ENCODE measurements around the gene SERPINA6.
"Not testable (repeated sequence)": the region's sequence is repeated elsewhere in the genome, so short reads cannot be mapped to it uniquely, and the experiment has no call there.

Gene SERPINA6

DNA sequence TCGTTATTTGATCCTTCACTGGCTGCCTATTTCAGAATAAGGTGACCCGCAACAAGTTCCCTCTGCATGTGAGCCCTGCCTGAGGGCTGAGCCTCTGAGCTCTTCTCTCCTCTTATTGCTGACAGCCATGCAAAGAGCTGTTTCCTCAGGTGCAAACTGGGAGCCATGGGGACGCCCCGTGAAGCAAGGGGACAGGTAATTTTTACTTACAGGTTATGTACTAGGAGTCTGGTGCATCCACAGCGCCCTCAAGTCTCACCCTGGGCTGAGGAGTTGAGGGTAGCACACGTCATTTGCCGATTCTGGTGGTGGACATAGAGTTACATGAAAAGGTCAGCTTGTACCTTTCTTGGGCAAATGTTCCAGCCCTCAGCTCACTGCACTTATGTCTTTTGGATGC lies 26.1 kb upstream of the SERPINA6 start:
- no peaks in the 10 kb centered on the region for H3K79me2 ChIP-seq (ENCODE audit: low read length)
- H3K36me3 ChIP-seq (replicated peaks; ENCODE audit: low read depth, low read length), result peaks cover 48% of the 10 kb centered on the region
- no peak for TF ChIP-seq EZH2phosphoT487 (IDR thresholded peaks at IDR 0.05; ENCODE audit: low read depth)
- TF ChIP-seq, protein P1, sequence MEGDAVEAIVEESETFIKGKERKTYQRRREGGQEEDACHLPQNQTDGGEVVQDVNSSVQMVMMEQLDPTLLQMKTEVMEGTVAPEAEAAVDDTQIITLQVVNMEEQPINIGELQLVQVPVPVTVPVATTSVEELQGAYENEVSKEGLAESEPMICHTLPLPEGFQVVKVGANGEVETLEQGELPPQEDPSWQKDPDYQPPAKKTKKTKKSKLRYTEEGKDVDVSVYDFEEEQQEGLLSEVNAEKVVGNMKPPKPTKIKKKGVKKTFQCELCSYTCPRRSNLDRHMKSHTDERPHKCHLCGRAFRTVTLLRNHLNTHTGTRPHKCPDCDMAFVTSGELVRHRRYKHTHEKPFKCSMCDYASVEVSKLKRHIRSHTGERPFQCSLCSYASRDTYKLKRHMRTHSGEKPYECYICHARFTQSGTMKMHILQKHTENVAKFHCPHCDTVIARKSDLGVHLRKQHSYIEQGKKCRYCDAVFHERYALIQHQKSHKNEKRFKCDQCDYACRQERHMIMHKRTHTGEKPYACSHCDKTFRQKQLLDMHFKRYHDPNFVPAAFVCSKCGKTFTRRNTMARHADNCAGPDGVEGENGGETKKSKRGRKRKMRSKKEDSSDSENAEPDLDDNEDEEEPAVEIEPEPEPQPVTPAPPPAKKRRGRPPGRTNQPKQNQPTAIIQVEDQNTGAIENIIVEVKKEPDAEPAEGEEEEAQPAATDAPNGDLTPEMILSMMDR (IDR thresholded peaks at IDR 0.05; ENCODE audit: low read depth, low read length), result no peak
- H3K9me3 ChIP-seq (ENCODE audit: insufficient read depth, low read length), result peaks cover 72% of the 10 kb centered on the region
- no peak overlapping the region for H3K27ac ChIP-seq (ENCODE audit: low read length)
- peaks cover 37% of the 10 kb centered on the region for H3K4me1 ChIP-seq (ENCODE audit: low read length)
- no peaks in the 10 kb centered on the region for H3K27me3 ChIP-seq (ENCODE audit: low read depth, low read length)
- no peak overlapping the region for H3K9ac ChIP-seq (ENCODE audit: low read length)
- no peak overlapping the region for H2AFZ ChIP-seq (ENCODE audit: low read depth, low read length)
- no peaks in the 10 kb centered on the region for H4K20me1 ChIP-seq (ENCODE audit: insufficient read depth, low read length)
- no peak overlapping the region for H3K4me3 ChIP-seq (ENCODE audit: low read length)
- no peak overlapping the region for H3K4me2 ChIP-seq (ENCODE audit: low read length)

DNA sequence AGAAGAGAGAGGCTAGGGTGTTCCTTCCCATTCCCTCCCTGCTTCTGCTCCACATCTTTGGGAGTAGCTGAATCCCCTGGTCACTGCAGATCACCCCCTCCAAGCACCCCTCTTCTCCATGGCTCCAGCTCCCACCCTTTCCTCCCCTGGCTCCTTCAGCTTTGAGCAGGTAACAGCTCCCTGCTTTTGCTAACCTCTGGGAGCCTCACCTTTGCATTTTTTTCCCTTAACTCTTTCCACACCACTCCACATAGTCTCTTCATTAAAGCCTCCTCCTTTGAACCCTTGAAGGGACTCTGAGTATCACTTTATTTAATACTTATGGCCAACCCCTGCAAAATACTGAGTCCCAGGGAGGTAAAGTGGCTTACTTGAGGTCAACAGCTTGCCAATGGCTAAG lies 25.7 kb upstream of the SERPINA6 start:
- TF ChIP-seq, protein P1 (IDR thresholded peaks at IDR 0.05; ENCODE audit: low read depth, low read length), result no peak
- TF ChIP-seq EZH2phosphoT487 (IDR thresholded peaks at IDR 0.05; ENCODE audit: low read depth), result no peak
- no peak overlapping the region for H3K4me2 ChIP-seq (ENCODE audit: low read length)
- no peak overlapping the region for H3K4me3 ChIP-seq (ENCODE audit: low read length)
- peaks cover 37% of the 10 kb centered on the region for H3K4me1 ChIP-seq (ENCODE audit: low read length)
- H3K9ac ChIP-seq (ENCODE audit: low read length), result no peak overlapping the region
- no peaks in the 10 kb centered on the region for H4K20me1 ChIP-seq (ENCODE audit: insufficient read depth, low read length)
- H3K79me2 ChIP-seq (ENCODE audit: low read length), result no peaks in the 10 kb centered on the region
- H3K36me3 ChIP-seq (replicated peaks; ENCODE audit: low read depth, low read length), result peaks cover 52% of the 10 kb centered on the region
- no peak overlapping the region for H3K27ac ChIP-seq (ENCODE audit: low read length)
- peaks cover 72% of the 10 kb centered on the region for H3K9me3 ChIP-seq (ENCODE audit: insufficient read depth, low read length)
- H3K27me3 ChIP-seq (ENCODE audit: low read depth, low read length), result no peaks in the 10 kb centered on the region
- H2AFZ ChIP-seq (ENCODE audit: low read depth, low read length), result no peak overlapping the region

DNA sequence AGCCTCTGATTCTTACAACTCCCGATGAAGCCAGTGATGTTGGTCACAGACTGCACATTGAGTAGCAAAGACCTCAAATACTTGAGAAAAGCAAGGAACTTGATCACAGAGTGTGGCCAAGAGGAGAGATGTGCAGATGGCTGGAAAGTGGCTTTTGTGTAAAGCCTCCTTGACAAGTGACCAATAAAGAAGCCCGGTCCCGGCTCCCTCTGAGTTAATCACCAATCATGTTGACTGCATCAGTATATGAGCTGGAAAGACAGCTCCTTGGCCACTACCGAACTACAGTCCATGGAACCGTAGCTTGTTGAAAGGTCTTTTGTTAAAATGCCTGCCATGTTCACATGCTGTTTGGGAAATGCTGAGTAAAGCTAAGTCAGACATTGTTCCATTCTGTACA lies 23.7 kb upstream of the SERPINA6 start:
- peak overlapping the region; percentile 38 for H3K4me2 ChIP-seq (ENCODE audit: low read length)
- H3K4me3 ChIP-seq (ENCODE audit: low read length), result peak overlapping the region; percentile 17
- H3K9ac ChIP-seq (ENCODE audit: low read length), result peak overlapping the region; percentile 59; the same call in 1 of the 2 replicates
- no peak for TF ChIP-seq EZH2phosphoT487 (IDR thresholded peaks at IDR 0.05; ENCODE audit: low read depth)
- TF ChIP-seq, protein P1 (IDR thresholded peaks at IDR 0.05; ENCODE audit: low read depth, low read length), result no peak
- H3K36me3 ChIP-seq (replicated peaks; ENCODE audit: low read depth, low read length), result peaks cover 55% of the 10 kb centered on the region
- H3K4me1 ChIP-seq (ENCODE audit: low read length), result peaks cover 38% of the 10 kb centered on the region
- no peaks in the 10 kb centered on the region for H4K20me1 ChIP-seq (ENCODE audit: insufficient read depth, low read length)
- H3K27me3 ChIP-seq (ENCODE audit: low read depth, low read length), result no peaks in the 10 kb centered on the region
- H3K79me2 ChIP-seq (ENCODE audit: low read length), result no peaks in the 10 kb centered on the region
- peak overlapping the region; percentile 99 for H3K27ac ChIP-seq (ENCODE audit: low read length)
- peaks cover 62% of the 10 kb centered on the region for H3K9me3 ChIP-seq (ENCODE audit: insufficient read depth, low read length)
- peak overlapping the region; percentile 3; the same call in 1 of the 2 replicates for H2AFZ ChIP-seq (ENCODE audit: low read depth, low read length)

DNA sequence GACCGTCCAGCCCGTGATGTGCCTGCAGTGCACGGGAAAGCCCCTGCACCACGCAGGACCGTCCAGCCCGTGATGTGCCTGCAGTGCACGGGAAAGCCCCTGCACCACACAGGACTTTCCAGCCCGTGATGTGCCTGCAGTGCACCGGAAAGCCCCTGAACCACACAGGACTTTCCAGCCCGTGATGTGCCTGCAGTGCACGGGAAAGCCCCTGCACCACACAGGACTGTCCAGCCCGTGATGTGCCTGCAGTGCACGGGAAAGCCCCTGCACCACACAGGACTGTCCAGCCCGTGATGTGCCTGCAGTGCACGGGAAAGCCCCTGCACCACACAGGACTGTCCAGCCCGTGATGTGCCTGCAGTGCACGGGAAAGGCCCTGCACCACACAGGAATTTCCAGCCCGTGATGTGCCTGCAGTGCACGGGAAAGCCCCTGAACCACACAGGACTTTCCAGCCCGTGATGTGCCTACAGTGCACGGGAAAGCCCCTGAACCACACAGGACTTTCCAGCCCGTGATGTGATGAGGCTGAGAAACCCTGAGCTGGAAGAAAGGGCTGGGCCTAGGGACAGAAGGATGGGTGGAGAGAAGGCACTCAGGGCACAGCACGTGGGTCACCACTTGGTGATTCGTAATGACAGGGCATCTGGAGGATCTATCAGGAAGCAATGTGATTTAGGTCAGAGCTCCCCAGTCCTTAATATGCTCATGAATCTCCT lies 23.1 kb upstream of the SERPINA6 start:
- H3K27me3 ChIP-seq (ENCODE audit: low read depth, low read length); H3K79me2 ChIP-seq (ENCODE audit: low read length); H4K20me1 ChIP-seq (ENCODE audit: insufficient read depth, low read length): not testable (repeated sequence)
- H3K9ac ChIP-seq (ENCODE audit: low read length), result peak overlapping the region; percentile 59; the same call in 1 of the 2 replicates
- H3K27ac ChIP-seq (ENCODE audit: low read length), result peak overlapping the region; percentile 99
- H3K4me2 ChIP-seq (ENCODE audit: low read length), result peak overlapping the region; percentile 38
- peaks cover 62% of the 10 kb centered on the region for H3K9me3 ChIP-seq (ENCODE audit: insufficient read depth, low read length)
- H2AFZ ChIP-seq (ENCODE audit: low read depth, low read length), result peak overlapping the region; percentile 3; the same call in 1 of the 2 replicates
- H3K4me1 ChIP-seq (ENCODE audit: low read length), result peaks cover 39% of the 10 kb centered on the region
- H3K4me3 ChIP-seq (ENCODE audit: low read length), result peak overlapping the region; percentile 17; the same call in 1 of the 2 replicates
- H3K36me3 ChIP-seq (replicated peaks; ENCODE audit: low read depth, low read length), result peaks cover 53% of the 10 kb centered on the region

Measured in OCI-LY3 (cell line).